Tibial artery (tissue), 4 donors: Measurements from ENCODE around the gene TBC1D3E.
"Not testable (repeated sequence)": the region's sequence is repeated elsewhere in the genome, so short reads cannot be mapped to it uniquely, and the experiment has no call there.

ENCODE experiments used
- DNase-seq, 2 donors: peaks; one replicate each; pipeline ENCODE4 v3.0.0-alpha.2; 2019
- H3K27ac ChIP-seq, 2 donors: fragments of 200-600 bp; sonication (generic) in 1 of 2; 1 replicate in 1 of 2; 2 replicates in 1 of 2; pipeline ENCODE4 v1.5.1; 2018 to 2019; ENCODE audit warnings: mild to moderate bottlenecking in 1 of 2
- H3K27me3 ChIP-seq, 2 donors: fragments of 200-600 bp; sonication (generic) in 1 of 2; one replicate each; pipeline versions ENCODE4 v1.5.1 to v1.6.0; 2016 to 2019
- H3K36me3 ChIP-seq, 3 donors: fragments of 200-600 bp; sonication (generic) in 2 of 3; one replicate each; pipeline ENCODE4 v1.5.1; 2016 to 2019; ENCODE audit warnings: mild to moderate bottlenecking in 2 of 3
- H3K4me1 ChIP-seq, 4 donors: fragments of 200-600 bp; sonication (generic) in 2 of 4; 1 replicate in 3 of 4; 2 replicates in 1 of 4; pipeline ENCODE4 v1.5.1; 2016 to 2019
- H3K4me3 ChIP-seq, 2 donors: fragments of 200-600 bp; sonication (generic) in 1 of 2; 1 replicate in 1 of 2; 2 replicates in 1 of 2; pipeline ENCODE4 v1.5.1; 2018 to 2019; ENCODE audit warnings: mild to moderate bottlenecking in 2 of 2
- H3K9me3 ChIP-seq, 3 donors: fragments of 200-600 bp; sonication (generic) in 1 of 3; one replicate each; pipeline ENCODE4 v1.5.1; 2016 to 2019
- intact Hi-C: fragments of 100-400 bp; cut with DNase I; formaldehyde crosslinking; loops from one replicate; pipeline ENCODE4 v1.15.0; 2023; ENCODE audit warnings: low total_unique reads

TBC1D3E gene

GRCh38 chr17:38127651-38128050 lies at the start of gene TBC1D3E:
TSS of gene TBC1D3E (plus strand) at chr17:38127951. CDS start at chr17:38129496, 1,545 bp downstream.
- H3K9me3 ChIP-seq, DNase-seq, H3K4me3 ChIP-seq, H3K36me3 ChIP-seq, intact Hi-C loops, H3K4me1 ChIP-seq, H3K27ac ChIP-seq, H3K27me3 ChIP-seq: not testable (repeated sequence)

GRCh38 chr17:38087344-38087743 lies 40.4 kb upstream of the TBC1D3E start:
- H3K27me3 ChIP-seq, intact Hi-C loops, H3K9me3 ChIP-seq, H3K36me3 ChIP-seq, DNase-seq, H3K27ac ChIP-seq, H3K4me3 ChIP-seq, H3K4me1 ChIP-seq: not testable (repeated sequence)

GRCh38 chr17:38088120-38088519 lies 39.6 kb upstream of the TBC1D3E start:
- H3K36me3 ChIP-seq, H3K4me3 ChIP-seq, H3K9me3 ChIP-seq, H3K4me1 ChIP-seq, intact Hi-C loops, H3K27me3 ChIP-seq, H3K27ac ChIP-seq: not testable (repeated sequence)
- DNase-seq: peak; percentile 5 to 16

- not testable (repeated sequence) for H3K36me3 ChIP-seq
Measured at GRCh38 chr17:38094059-38094694, 33.6 kb upstream of the TBC1D3E start.

GRCh38 chr17:38099262-38099661 lies 28.5 kb upstream of the TBC1D3E start:
- H3K27ac ChIP-seq, H3K36me3 ChIP-seq, H3K27me3 ChIP-seq, DNase-seq, H3K4me3 ChIP-seq, H3K9me3 ChIP-seq, H3K4me1 ChIP-seq, intact Hi-C loops: not testable (repeated sequence)

More at GRCh38 chr17:38094059-38094694, 33.6 kb upstream of the TBC1D3E start:
- H3K27ac ChIP-seq, H3K4me3 ChIP-seq, H3K27me3 ChIP-seq, H3K4me1 ChIP-seq, intact Hi-C loops, H3K9me3 ChIP-seq, DNase-seq: not testable (repeated sequence)

GRCh38 chr17:38119829-38120228 lies 7.9 kb upstream of the TBC1D3E start:
- H3K9me3 ChIP-seq, H3K27me3 ChIP-seq, H3K4me1 ChIP-seq, H3K4me3 ChIP-seq, DNase-seq, intact Hi-C loops, H3K36me3 ChIP-seq, H3K27ac ChIP-seq: not testable (repeated sequence)

- H3K4me1 ChIP-seq, H3K9me3 ChIP-seq, H3K36me3 ChIP-seq, DNase-seq, H3K27ac ChIP-seq, H3K27me3 ChIP-seq, intact Hi-C loops, H3K4me3 ChIP-seq: not testable (repeated sequence)
Measured at GRCh38 chr17:38134860-38135259, 7.1 kb downstream of the TBC1D3E start.
